K562 (cell line): ENCODE measurements around the gene MOCOS. TPM values are rescaled to one million over a fixed set of nuclear protein-coding genes. Genes with fewer than 3 reads are reported as not detected.

ENCODE experiments used
- BRD4 ChIP-seq: fragments of 200-600 bp; sonication (generic); IDR thresholded peaks from 2 replicates; pipeline ENCODE4 v1.6.1; 2017; ENCODE audit warnings: inconsistent platforms
- IFI16 ChIP-seq: fragments of 250-450 bp; sonication (Bioruptor Pico); IDR thresholded peaks from 2 replicates; pipeline ENCODE4 v2.1.2; 2022; ENCODE audit warnings: mild to moderate bottlenecking, inconsistent platforms
- L3MBTL2 ChIP-seq: fragments of 450-650 bp; IDR thresholded peaks from 2 replicates; pipeline ENCODE4 v1.6.1; 2016; ENCODE audit warnings: mild to moderate bottlenecking, moderate library complexity
- MEIS2 ChIP-seq: fragments of 450-650 bp; IDR thresholded peaks from 2 replicates; pipeline ENCODE4 v1.6.1; 2014; ENCODE audit warnings: mild to moderate bottlenecking; ENCODE audit not compliant: partially characterized antibody
- NELFE ChIP-seq: IDR thresholded peaks from 2 replicates; pipeline ENCODE4 v1.6.1; 2011; ENCODE audit warnings: mild to moderate bottlenecking; ENCODE audit not compliant: insufficient read depth, insufficient read length
- POLR2B ChIP-seq: fragments of 450-650 bp; IDR thresholded peaks from 2 replicates; pipeline ENCODE4 v1.6.1; 2018; ENCODE audit warnings: low read depth; ENCODE audit not compliant: partially characterized antibody
- RNF2 ChIP-seq: sonication (generic); IDR thresholded peaks from 2 replicates; pipeline ENCODE4 v1.6.1; 2016
- ZKSCAN8 ChIP-seq: fragments of 200-800 bp; sonication (Bioruptor generic); IDR thresholded peaks from 2 replicates; pipeline ENCODE4 v1.6.1; 2016; ENCODE audit warnings: missing genetic modification characterization, missing compliant biosample characterization
- ZNF316 ChIP-seq: fragments of 450-650 bp; IDR thresholded peaks from 2 replicates; pipeline ENCODE4 v1.6.1; 2016
- polyA plus RNA-seq, 8 experiments: library from polyadenylated mRNA; depleted of rRNA in 4 of 8; stranded (reverse) in 5 of 8; unstranded in 3 of 8; fragments of >200 nt; fragmentation: Nextera tagmentation in 2 of 8; fragmentation: Illumina TruSeq in 1 of 8; extraction: Ambion mirVana in 2 of 8; extraction: Trizol in 1 of 8; gene quantifications; 2 replicates each; pipeline versions ENCODE4 v1.2.1 to v1.2.3, GENCODE V29; 2011 to 2014; ENCODE audit warnings: inconsistent platforms in 1 of 8, missing spikeins in 1 of 8
- total RNA-seq, 7 experiments: library from RNA; depleted of rRNA in 6 of 7; stranded (reverse); fragments of >200 nt in 6 of 7; fragmentation: Illumina TruSeq in 2 of 7; extraction: Trizol in 2 of 7; gene quantifications; 2 replicates each; pipeline versions ENCODE4 v1.2.1 to v1.2.3, GENCODE V29; 2011 to 2021; ENCODE audit warnings: low replicate concordance in 1 of 7
- TF ChIP-seq, protein P1 (sequence below): conservative IDR thresholded peaks from 2 replicates; pipeline ENCODE4 v1.6.1; 2011; ENCODE audit warnings: low read depth, mild to moderate bottlenecking, low read length; ENCODE audit not compliant: control insufficient read depth

Gene MOCOS
- total and polyA plus RNA-seq, 9 of the 15 experiments (the other 6 are each of a cell fraction or from before 2014, with no cell fraction given) = 4.5 to 12.4 (median 9.1) TPM

DNA sequence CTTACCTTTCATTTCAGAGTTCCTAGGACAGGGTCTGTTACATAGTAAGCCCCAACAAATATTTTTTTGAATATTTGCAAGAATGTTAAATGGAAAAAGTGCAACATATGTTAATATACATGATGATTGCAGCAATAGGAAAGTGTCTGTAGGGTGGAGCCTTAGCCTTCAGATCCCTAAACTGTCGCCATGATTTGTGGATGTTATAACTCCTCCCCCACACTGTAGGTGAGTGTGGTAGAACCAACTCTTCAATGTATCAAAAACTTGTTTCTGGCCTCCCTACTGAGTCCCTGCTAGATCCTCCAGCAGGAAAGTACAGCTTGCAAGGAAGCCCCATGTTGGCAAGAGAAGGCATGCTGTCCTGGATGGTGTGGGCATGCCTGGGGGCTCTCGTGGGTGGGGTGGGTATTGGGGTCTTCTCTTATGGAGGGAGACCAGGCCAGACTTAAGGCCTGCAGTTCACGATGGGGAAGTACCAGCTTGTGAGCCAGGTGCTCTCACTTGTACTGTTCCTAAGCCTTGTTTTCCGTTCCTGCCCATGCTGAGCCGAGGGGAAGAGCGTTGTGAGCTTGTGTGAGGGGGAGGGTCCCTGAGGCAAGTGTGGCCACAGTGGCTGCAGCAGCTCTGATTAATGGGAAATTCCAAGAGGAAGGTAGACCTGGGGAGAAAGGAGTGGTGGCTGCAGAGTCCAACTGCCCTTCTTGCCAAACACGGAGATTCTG is 121.6 kb downstream of the MOCOS start (continued):
- TF ChIP-seq, protein P1, sequence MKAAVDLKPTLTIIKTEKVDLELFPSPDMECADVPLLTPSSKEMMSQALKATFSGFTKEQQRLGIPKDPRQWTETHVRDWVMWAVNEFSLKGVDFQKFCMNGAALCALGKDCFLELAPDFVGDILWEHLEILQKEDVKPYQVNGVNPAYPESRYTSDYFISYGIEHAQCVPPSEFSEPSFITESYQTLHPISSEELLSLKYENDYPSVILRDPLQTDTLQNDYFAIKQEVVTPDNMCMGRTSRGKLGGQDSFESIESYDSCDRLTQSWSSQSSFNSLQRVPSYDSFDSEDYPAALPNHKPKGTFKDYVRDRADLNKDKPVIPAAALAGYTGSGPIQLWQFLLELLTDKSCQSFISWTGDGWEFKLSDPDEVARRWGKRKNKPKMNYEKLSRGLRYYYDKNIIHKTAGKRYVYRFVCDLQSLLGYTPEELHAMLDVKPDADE = no peak
- TF ChIP-seq ZKSCAN8 (CRISPR knock-in tag) (no peak), BRD4 (no peak), ZNF316 (no peak), NELFE (no peak), RNF2 (no peak), IFI16 (no peak), MEIS2 (peak; percentile 44), L3MBTL2 (no peak), POLR2B (no peak)
